Epithelial cell of proximal tubule (primary cell): ENCODE data around the gene CREB3L2. TPM values are rescaled to one million over a fixed set of nuclear protein-coding genes. Genes with fewer than 3 reads are reported as not detected.
A peak's percentile ranks its signal among the peaks of the same experiment; 100 is the strongest.
"Not testable (repeated sequence)": the region's sequence is repeated elsewhere in the genome, so short reads cannot be mapped to it uniquely, and the experiment has no call there.

Source experiments
- DNase-seq: peaks from one replicate; pipeline ENCODE4 v3.0.0-alpha.2; 2011; ENCODE audit warnings: low read depth
- H3K4me3 ChIP-seq: 2 replicates; pipeline ENCODE4 v1.5.1; 2011; ENCODE audit warnings: low read depth, mild to moderate bottlenecking, low read length
- total RNA-seq: library from RNA; depleted of rRNA; stranded (reverse); fragments of >200 nt; gene quantifications from 2 replicates; pipeline ENCODE4 v1.2.3, GENCODE V29; 2015
- TF ChIP-seq, protein P1 (sequence below): conservative IDR thresholded peaks from 2 replicates; pipeline ENCODE4 v1.5.1; 2012; ENCODE audit warnings: low read depth, mild to moderate bottlenecking, low read length

The CREB3L2 gene
- total RNA-seq, 1 donor from 2014 or later: 18.3 TPM

DNA sequence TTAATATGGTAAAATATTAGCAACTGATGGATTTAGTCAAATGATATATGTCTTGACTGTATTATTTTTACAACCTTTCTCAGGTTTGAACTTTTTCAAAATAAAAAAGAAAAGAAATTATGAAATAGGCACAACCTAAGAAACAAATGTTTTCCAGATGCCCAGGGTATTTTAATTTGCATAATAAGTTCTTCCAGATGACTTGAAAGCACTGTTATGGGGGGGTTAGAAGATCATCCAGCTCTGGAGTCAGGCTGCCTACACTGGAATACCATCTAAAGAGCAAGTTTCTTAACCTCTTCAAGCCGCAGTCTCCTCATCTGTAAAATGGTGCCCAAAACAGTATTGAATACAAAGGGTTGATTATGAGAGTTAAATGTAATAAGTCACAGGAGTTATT lies 32.1 kb downstream of the CREB3L2 start:
- TF ChIP-seq, protein P1, sequence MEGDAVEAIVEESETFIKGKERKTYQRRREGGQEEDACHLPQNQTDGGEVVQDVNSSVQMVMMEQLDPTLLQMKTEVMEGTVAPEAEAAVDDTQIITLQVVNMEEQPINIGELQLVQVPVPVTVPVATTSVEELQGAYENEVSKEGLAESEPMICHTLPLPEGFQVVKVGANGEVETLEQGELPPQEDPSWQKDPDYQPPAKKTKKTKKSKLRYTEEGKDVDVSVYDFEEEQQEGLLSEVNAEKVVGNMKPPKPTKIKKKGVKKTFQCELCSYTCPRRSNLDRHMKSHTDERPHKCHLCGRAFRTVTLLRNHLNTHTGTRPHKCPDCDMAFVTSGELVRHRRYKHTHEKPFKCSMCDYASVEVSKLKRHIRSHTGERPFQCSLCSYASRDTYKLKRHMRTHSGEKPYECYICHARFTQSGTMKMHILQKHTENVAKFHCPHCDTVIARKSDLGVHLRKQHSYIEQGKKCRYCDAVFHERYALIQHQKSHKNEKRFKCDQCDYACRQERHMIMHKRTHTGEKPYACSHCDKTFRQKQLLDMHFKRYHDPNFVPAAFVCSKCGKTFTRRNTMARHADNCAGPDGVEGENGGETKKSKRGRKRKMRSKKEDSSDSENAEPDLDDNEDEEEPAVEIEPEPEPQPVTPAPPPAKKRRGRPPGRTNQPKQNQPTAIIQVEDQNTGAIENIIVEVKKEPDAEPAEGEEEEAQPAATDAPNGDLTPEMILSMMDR: no peak
- H3K4me3 ChIP-seq: no peak overlapping the region
- no peak for DNase-seq

DNA sequence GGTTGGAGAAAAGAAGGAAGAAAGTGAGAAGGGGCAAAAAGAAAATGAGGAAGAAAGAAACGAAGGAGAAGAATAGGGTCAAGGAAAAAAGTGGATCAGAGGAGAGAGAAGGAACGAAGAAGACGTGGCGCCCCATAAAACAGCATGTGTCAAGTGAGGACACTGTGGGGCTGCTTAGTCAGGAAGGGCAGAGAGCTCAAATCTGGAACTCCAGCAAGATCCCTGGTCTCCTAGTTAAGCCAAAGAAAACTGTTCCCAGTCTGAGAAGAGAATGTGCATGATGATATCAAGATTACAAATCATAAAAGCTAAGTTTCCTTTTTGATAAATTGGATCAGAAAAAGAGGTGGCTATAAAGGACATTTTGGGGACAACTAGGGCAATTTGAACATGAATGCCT lies 33.0 kb downstream of the CREB3L2 start:
- no peak for DNase-seq
- no peak overlapping the region for H3K4me3 ChIP-seq
- TF ChIP-seq, protein P1: no peak

DNA sequence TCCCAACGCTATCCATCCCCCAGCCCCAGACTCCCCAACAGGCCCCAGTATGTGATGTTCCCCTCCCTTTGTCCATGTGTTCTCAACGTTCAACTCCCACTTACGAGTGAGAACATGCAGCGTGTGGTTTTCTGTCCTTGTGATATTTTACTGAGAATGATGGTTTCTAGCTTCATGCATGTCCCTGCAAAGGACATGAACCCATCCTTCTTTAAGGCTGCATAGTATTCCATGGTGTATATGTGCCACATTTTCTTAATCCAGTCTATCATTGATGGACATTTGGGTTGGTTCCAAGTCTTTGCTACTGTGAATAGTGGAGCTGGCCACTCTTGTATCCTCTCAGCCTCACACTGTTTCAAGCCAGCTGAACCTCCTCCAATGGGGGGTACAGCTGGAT lies 33.5 kb downstream of the CREB3L2 start:
- DNase-seq, H3K4me3 ChIP-seq: not testable (repeated sequence)

DNA sequence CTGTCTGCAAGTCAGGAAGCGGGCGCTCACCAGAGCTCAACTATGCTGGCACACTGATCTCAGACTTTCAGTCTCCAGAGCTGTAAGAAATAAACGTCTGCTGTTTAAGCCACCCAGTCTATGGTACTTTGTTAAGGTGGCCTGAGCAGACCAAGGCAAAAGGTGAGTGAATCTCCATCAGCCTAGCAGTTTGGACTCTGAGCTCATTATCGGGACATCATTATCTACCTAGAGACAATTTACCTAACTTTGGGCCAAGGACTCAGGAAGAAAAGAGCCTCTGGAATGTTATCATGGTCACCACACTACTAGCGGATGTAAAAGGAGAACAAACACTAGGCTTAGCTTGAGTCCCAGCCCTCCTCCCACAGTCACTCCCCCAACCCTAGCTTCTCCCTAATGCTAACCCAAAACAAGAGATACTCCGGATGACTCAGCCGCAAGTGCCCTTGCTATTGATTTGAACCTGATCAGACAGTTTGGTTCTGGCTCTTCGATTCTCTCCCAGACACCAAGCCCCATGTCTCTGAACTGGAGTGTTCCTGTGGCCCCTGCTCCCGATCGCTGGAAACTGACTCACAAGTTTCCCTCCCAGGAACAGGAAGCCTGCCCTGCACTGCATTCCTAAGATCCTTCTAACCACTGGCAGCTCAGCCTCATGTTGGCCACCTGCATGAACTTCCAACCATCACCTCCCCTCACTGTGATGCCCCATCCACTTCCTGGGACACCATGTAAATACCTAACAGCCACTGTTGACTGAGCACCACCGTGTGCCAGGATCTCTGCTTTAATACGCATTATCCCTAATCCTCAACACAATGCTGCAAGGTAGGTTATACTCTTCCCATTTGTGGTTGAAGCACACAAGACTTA lies 34.5 kb downstream of the CREB3L2 start:
- H3K4me3 ChIP-seq: no peak overlapping the region
- peak; percentile 44 for DNase-seq
- TF ChIP-seq, protein P1: no peak

DNA sequence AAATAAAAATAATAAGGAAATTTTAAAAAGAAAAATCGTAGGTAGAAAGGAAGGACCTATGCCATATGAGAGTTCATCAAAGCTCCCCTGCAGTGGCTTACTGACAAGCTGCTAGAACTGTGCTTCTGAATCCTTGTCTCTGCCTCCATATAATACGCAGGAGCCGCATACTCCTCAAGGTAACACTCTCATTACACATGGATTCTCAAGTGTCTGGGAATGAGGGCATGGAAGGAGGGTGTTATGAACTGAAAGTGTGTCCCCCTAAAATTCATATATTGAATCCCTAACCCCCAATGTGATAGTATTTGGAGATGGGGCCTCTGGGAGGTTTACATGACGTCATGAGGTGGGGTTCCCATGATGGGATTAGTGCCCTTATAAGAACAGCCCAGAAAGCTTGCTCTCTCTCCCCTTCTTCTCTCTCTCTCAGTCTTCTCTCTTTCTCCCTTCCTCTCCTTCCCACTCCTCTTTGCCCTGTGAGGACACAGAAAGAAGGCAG lies 35.2 kb downstream of the CREB3L2 start:
- H3K4me3 ChIP-seq: no peak overlapping the region
- TF ChIP-seq, protein P1: no peak
- DNase-seq: no peak

DNA sequence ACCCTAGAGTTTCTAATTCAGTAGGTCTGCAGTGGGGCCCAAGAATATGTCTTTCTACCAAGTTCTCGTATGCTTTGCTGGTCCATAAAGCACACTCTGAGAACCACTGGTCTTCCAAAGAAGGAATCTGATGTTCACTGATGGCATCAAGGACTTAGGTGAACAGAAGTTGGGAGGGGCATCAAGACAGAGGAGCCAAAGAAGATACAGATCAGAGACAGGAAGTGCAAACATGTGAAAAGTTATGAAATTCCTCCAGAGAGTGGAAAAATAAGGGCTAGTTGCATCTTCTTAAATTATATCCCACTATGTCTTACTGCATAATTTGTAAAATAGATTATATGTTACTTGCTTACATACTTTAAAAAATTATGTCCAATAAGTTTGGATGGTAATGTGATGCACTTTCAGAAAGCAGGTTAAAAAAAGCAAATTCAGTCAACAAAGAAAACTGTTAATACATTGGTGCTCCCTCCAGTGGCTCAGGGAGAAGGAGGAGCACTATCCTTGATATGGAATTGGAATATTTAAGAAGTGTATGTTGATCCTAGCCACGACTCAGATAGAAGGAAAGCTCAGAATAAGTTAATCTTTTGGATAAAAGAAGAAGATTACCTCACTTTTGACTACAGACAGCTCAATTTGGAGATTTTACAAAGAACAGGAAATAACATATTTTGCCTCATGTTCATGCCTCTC lies 35.8 kb downstream of the CREB3L2 start:
- no peak for DNase-seq
- TF ChIP-seq, protein P1: peak; percentile 15
- H3K4me3 ChIP-seq: no peak overlapping the region

DNA sequence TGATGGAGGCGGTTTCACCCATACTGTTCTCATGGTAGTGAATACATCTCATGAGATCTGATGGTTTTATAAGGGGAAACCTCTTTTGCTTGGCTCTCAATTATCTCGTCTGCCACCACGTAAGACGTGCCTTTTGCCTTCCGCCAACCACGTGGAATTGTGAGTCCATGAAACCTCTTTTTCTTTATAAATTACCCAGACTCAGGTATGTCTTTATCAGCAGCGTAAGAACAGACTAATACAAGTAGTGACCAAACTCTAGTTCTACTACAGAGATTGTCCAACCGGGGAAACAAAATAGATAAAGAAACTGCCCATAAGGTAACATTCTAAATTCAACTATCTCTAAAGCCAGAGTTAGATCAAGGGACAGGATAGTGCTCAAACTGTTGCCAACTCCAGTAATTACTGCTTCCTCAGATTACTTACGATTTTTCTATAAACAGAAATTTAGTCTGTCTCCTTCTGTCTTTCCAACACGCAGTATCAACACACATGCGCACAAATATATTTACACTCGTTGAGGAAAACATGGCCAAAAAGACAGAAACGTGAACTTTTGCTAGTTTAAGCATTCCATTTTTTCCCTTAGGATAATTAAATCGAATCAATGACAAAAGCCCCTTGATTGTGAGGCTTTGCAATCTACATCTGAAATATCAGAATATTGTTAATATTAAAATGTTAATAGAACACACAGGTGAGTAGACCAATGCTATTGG lies 36.9 kb downstream of the CREB3L2 start:
- TF ChIP-seq, protein P1: no peak
- no peak for DNase-seq
- no peak overlapping the region for H3K4me3 ChIP-seq
